ENCODE results near the gene CLK3.
"Not testable (repeated sequence)": the region's sequence is repeated elsewhere in the genome, so short reads cannot be mapped to it uniquely, and the experiment has no call there.

Gene CLK3

DNA sequence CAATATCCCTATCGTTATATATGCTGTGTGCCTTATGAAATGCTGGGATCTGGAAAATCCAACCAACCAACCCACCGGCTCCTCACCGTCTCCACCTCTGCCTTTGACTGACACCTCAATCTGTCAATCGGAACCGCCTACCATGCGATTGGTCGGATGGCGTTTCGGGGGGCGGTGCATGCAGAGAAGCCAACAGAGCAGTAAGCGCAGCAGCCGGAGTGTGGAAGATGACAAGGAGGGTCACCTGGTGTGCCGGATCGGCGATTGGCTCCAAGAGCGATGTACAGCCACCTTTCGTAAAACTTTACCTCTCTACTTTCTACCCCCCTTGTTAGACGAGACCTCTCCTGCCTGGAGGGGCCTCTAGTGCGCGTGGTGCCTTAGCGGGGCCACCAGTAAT, 6.3 kb downstream of the CLK3 start:
- DNase-seq, result no peak

- no peak for DNase-seq
These were observed 7.1 kb downstream of the CLK3 start for GRCh38 chr15:74622758-74623157.

- DNase-seq, result no peak
These were observed 8.5 kb downstream of the CLK3 start for GRCh38 chr15:74624020-74624602.

DNA sequence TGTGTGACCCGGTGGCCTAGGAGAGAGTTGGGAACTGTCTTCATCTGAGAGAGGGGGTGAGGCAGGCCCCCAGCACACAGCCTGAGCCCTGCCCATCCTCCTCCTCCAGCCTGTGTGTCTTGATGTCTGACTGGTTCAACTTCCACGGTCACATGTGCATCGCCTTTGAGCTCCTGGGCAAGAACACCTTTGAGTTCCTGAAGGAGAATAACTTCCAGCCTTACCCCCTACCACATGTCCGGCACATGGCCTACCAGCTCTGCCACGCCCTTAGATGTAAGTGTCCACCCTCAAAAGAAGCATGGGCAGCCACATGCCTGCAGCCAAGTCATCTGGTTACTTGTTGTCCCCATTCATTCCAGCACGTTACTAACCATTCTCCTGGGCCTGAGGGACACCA, 10.1 kb downstream of the CLK3 start:
- DNase-seq, result no peak

DNA sequence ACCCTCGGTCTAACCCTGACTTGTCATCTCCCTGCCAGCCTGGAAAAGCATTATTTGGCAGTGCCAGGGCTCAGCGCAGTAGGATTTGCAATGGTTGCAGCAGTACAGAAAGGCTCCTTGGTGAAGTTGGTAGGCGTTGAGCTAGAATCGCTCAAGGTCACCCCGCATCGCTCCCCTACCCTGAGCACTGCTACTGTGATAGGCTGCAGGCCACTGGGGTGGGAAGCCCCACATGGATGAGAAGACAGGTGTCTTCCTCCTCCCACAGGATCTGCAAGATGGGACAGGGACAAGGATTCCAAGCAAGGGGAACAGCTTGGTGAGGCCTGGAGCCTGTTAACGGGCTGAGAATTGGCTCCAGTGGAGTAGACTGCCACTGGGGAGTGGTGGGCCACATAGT, 10.7 kb downstream of the CLK3 start:
- DNase-seq, result no peak

DNA sequence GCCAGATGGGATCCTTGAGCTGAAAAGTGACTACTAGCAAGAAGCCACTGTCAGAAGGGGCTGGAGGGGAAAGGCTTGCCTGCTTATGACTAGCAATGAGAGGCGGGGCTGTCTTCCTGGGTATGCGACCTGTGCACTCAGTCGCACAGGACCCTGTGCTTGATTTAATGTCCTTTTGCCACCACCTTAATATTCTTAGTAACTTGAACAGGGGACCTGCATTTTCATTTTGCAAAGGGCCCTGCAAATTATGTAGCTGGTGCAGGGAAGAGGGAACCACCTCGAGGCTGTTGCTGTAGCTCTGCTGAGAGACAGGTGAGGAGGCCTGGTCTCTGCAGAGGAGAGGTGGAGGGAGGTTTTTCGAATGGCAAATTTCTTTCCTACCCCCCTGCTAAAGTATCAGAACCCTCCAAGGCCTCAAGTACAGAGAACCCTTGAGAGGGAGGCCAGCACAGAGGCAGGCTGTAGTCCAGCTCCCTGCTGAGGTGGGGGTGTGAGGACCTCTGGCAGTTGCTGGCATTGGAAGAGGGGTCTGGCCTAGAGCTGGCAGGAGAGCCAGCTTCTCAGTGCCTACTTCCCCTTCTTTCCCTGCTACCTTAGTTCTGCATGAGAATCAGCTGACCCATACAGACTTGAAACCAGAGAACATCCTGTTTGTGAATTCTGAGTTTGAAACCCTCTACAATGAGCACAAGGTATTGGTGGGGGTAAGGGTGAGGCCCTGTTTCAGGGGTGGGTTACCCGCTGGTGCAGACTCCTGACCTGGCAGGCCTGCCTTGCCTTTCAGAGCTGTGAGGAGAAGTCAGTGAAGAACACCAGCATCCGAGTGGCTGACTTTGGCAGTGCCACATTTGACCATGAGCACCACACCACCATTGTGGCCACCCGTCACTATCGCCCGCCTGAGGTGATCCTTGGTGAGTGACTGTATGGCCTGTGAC, 11.4 kb downstream of the CLK3 start:
- no peak for DNase-seq

GRCh38 chr15:74627766-74628165, 12.1 kb downstream of the CLK3 start:
- no peak for DNase-seq

GRCh38 chr15:74628199-74628598, 12.6 kb downstream of the CLK3 start:
- no peak for DNase-seq

- DNase-seq, result peak; percentile 61
These were observed 13.3 kb downstream of the CLK3 start for GRCh38 chr15:74628949-74629348.

GRCh38 chr15:74629696-74630095, 14.1 kb downstream of the CLK3 start:
- not testable (repeated sequence) for DNase-seq

DNA sequence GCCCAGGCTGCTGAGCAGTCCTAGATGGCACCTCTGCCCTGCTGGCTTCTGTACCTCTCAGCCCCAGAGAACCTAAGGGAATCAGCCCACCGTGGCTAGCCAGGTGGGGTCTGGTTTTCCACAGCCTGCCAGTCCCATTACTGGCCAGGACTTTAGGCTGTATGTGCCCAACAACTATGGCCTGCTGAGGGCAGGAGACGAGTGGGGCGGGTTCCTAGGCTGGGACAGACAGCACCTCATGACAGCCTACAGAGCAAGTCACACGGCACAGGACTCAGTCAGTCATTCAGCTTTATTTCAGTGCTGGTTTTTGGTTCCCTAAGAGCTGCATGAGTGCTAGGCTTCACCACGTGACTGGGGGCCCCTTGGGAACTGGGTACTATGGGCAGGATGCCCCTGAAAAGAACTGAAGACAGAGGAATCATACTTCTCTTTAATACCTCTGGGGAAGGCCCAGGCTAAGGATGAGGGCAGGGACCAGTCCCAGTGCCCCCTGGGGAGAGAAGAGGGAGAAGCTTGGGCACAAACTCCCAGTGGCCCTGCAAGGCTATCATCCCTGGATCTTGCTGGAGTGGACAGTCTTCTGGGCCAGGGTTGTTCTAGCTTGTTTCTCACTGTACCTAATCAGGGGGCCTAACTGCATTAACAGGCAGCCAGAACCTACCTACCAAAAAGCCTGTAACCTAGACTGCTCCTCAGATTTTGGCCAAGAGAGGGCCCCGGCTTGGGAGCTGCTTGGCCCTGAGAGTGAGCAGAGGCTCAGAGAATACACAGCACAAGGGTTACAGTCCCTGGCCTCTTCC, 14.8 kb downstream of the CLK3 start:
- DNase-seq, result peak; percentile 59

DNA sequence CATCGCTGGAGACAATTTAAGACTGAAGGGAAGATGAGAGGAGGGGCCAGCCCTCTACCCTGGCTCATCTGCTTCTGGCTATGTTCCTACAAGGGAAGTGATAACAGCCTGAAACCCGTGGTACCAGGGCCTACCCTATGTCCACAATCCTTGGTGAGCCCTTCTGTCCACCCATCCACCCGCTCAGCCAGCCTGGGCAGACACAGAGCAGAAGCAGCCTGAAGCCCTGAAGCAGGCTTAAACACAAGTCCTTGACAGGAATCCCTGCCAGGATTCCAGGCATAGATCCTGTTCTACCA, 15.4 kb downstream of the CLK3 start:
- DNase-seq, result peak; percentile 60

- DNase-seq, result no peak
These were observed 15.8 kb downstream of the CLK3 start for GRCh38 chr15:74631408-74631807.

GRCh38 chr15:74631935-74632560, 16.4 kb downstream of the CLK3 start:
- DNase-seq, result peak; percentile 84

DNA sequence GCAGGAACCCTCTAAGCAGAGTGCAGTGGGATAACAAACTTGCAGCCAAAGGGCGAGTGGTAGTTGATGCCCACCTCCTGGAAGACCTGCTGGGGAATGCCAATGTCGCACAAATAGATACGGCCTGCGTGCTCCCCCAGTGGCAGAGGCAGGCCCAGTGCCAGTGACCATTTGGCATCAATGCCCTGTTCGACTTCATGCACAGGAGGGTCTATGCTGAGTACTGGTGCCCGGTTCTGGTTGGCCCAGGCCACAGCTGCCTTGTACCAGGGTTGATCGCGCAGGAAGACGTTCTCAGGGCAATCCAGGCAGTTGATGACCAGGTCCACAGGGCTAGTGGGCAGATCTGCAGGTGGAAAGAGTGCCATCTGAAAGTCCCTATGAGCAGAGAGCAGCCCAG, 17.0 kb downstream of the CLK3 start:
- DNase-seq, result peak; percentile 61

DNA sequence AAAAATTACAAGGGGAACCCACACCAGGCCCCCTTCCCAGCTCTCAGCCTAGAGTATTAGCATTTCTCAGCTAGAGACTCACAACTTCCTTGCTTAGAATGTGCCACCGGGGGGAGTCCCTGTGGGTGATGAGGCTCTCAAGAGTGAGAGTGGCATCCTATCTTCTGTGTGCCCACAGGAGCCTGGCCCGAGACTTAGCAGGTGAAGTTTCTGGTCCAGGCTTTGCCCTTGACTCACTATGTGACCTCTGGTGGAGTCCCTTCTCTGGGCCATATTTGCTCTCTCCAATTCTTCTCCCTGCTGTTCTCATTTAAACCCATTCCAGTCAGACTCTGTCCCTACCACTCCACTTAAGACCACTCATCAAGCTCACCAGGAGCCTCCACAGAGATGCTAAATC, 18.1 kb downstream of the CLK3 start:
- no peak for DNase-seq

DNA sequence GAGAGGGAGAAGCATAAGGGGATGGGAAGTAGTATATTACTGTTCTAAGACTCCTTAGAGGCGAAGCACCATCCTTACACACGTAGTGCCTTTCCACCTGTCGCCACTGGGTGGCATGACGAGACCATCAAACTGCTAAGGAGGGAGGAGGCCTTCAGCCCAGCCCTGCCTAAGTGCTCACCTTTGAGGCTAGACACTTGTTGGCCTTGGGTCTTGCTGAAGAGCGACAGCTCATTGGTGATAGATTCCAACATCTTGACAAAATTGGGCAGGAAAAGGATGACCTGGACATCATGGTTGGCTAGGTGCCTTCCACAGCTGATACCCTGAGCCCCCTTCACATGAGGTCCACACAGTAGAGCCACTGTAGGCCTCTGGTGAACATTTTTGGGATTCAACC, 19.6 kb downstream of the CLK3 start:
- peak; percentile 90 for DNase-seq

GRCh38 chr15:74636984-74637383, 21.3 kb downstream of the CLK3 start:
- DNase-seq, result no peak

DNA sequence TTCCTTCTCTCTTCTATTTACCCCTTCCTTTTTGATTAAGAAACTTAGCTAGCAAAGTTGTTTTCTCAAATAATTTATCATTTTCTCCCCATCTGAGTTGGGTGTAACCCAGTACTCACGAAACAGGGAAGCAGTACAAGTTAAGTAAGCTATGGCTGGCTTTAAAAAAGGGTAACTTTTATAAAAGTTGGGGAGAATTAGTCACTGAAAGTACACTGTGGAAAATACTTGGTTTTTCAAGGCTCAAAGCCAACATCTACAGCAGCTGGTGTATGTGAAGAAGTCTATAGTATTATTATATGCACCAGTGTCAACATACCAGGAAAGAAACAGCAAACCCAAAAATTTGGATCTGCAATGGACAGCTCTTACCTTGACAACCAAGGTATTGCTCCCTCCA, 25.5 kb downstream of the CLK3 start:
- no peak for DNase-seq

DNA sequence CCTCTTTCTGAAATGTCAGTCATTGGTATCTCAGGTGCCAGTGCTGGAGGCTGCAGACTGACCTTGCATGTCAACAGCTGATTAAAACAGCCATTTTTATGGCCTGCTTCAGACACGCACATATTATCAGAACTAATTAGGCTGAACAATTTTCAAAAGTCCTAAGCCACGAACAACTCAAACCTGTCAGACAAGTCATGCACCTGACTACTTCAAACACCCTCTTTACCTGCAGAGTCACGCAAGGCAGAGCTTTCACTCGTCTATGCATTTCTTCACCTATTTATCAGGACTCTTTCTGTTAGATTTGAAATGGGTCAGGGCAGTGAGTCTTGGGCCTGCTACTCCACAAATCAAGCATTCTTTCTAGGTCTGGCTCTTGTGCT, 26.7 kb downstream of the CLK3 start:
- no peak for DNase-seq

- no peak for DNase-seq
These were observed 27.4 kb downstream of the CLK3 start for GRCh38 chr15:74642734-74643664.

GRCh38 chr15:74643665-74644204, 28.1 kb downstream of the CLK3 start:
- DNase-seq, result no peak
